ENCODE measurements around the gene TNPO2.

DNA sequence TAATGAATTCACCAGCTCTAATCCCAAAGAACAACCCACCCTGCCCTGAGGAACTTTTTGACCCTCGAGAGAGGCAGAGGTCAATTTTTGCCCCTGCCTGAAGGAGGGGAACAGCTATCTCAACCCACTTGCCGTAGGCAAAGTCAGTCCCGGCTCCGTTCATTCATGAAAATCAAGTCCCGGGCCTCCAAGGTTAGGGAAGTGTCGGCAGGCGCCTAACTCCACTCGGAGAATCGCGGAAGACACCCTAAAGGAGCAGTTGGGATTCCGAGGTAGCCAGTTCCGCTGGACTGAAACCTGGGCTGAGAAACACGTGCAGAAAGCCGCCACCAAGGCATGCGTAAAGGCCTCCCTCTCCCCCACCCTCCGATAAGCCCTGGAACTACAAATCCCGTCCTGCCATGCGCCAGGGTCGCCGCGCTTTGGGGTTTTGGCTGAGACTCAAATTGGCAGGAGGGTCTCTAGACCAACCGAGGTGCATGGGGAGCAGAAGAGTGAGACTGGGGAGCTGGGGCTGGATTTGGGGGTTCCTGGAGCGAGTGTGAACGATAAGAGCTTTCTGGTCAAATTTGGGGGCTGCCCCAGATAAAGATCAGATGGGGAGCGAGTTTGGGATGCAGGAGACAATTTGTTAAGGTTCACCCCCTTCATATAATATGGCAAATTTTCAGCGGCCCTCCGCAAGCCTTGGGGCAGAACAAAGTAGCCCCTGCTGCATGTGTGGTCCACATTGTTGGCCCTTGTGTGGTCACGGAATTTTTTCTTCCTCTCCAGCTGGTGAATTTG lies at the start of gene TNPO2:
- TF ChIP-seq, protein P1, sequence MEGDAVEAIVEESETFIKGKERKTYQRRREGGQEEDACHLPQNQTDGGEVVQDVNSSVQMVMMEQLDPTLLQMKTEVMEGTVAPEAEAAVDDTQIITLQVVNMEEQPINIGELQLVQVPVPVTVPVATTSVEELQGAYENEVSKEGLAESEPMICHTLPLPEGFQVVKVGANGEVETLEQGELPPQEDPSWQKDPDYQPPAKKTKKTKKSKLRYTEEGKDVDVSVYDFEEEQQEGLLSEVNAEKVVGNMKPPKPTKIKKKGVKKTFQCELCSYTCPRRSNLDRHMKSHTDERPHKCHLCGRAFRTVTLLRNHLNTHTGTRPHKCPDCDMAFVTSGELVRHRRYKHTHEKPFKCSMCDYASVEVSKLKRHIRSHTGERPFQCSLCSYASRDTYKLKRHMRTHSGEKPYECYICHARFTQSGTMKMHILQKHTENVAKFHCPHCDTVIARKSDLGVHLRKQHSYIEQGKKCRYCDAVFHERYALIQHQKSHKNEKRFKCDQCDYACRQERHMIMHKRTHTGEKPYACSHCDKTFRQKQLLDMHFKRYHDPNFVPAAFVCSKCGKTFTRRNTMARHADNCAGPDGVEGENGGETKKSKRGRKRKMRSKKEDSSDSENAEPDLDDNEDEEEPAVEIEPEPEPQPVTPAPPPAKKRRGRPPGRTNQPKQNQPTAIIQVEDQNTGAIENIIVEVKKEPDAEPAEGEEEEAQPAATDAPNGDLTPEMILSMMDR (conservative IDR thresholded peaks at IDR 0.05; ENCODE audit: low read length), result no peak
- no peak for TF ChIP-seq EZH2phosphoT487 (IDR thresholded peaks at IDR 0.05; ENCODE audit: borderline replicate concordance)
